GM18868 (cell line): ENCODE data around the gene METRNL.
A peak's percentile ranks its signal among the peaks of the same experiment; 100 is the strongest.
"Not testable (repeated sequence)": the region's sequence is repeated elsewhere in the genome, so short reads cannot be mapped to it uniquely, and the experiment has no call there.

Experiments used
- ATAC-seq: cut with Tn5 transposase; IDR thresholded peaks from one replicate; pipeline ENCODE4 v1.9.1; 2021; ENCODE audit warnings: mild to moderate bottlenecking, moderate library complexity; ENCODE audit not compliant: unreplicated experiment

Gene METRNL

GRCh38 chr17:83051396-83052240 is 27.8 kb upstream of the METRNL start:
- peak; percentile 87 for ATAC-seq

GRCh38 chr17:83052241-83052564 is 27.2 kb upstream of the METRNL start:
- no peak for ATAC-seq

- no peak for ATAC-seq
Measured at GRCh38 chr17:83053021-83053681, 26.3 kb upstream of the METRNL start.

- no peak for ATAC-seq
Measured at GRCh38 chr17:83053739-83054451, 25.5 kb upstream of the METRNL start.

- ATAC-seq: no peak
Measured at GRCh38 chr17:83054518-83055125, 24.8 kb upstream of the METRNL start.

- ATAC-seq: not testable (repeated sequence)
Measured at GRCh38 chr17:83055176-83055575, 24.2 kb upstream of the METRNL start.

- no peak for ATAC-seq
Measured at GRCh38 chr17:83055911-83056582, 23.4 kb upstream of the METRNL start.

- ATAC-seq: no peak
Measured at GRCh38 chr17:83056583-83057396, 22.6 kb upstream of the METRNL start.

- no peak for ATAC-seq
Measured at GRCh38 chr17:83057397-83057761, 22.0 kb upstream of the METRNL start.

GRCh38 chr17:83057793-83058265 is 21.6 kb upstream of the METRNL start:
- no peak for ATAC-seq

- no peak for ATAC-seq
Measured at GRCh38 chr17:83058266-83058798, 21.1 kb upstream of the METRNL start.

GRCh38 chr17:83061586-83061985 is 17.8 kb upstream of the METRNL start:
- no peak for ATAC-seq

GRCh38 chr17:83062011-83062817 is 17.2 kb upstream of the METRNL start:
- ATAC-seq: no peak

- no peak for ATAC-seq
Measured at GRCh38 chr17:83062818-83063671, 16.4 kb upstream of the METRNL start.

GRCh38 chr17:83064021-83064731 is 15.2 kb upstream of the METRNL start:
- ATAC-seq: no peak

- no peak for ATAC-seq
Measured at GRCh38 chr17:83064732-83065659, 14.4 kb upstream of the METRNL start.
